Endothelial cell of umbilical vein (primary cell): Measurements from ENCODE around the gene CLDND1.

Experiments used
- EZH2 ChIP-seq: IDR thresholded peaks from 2 replicates; pipeline ENCODE4 v1.6.1; 2012; ENCODE audit warnings: borderline replicate concordance, low read depth, mild to moderate bottlenecking, moderate library complexity, low read length, inconsistent platforms; ENCODE audit not compliant: severe bottlenecking
- POLR2AphosphoS5 ChIP-seq: IDR thresholded peaks from 2 replicates; pipeline ENCODE4 v1.6.1; 2012; ENCODE audit warnings: low read depth, mild to moderate bottlenecking, control low read depth, low read length, moderate library complexity; ENCODE audit not compliant: insufficient read depth
- TF ChIP-seq, protein P1 (sequence below), 2 donors: IDR thresholded peaks; 1 replicate in 1 of 2; 2 replicates in 1 of 2; pipeline ENCODE4 v1.5.1; 2011; ENCODE audit warnings: low read length in 2 of 2, mild to moderate bottlenecking in 2 of 2, moderate library complexity in 2 of 2, control low read depth in 1 of 2, inconsistent platforms in 1 of 2, low read depth in 1 of 2; ENCODE audit not compliant: insufficient read depth in 1 of 2; ENCODE audit errors: extremely low read depth in 1 of 2
- TF ChIP-seq, protein P2 (sequence below): IDR thresholded peaks from 2 replicates; pipeline ENCODE4 v1.6.1; 2011; ENCODE audit not compliant: insufficient read depth, insufficient read length

DNA sequence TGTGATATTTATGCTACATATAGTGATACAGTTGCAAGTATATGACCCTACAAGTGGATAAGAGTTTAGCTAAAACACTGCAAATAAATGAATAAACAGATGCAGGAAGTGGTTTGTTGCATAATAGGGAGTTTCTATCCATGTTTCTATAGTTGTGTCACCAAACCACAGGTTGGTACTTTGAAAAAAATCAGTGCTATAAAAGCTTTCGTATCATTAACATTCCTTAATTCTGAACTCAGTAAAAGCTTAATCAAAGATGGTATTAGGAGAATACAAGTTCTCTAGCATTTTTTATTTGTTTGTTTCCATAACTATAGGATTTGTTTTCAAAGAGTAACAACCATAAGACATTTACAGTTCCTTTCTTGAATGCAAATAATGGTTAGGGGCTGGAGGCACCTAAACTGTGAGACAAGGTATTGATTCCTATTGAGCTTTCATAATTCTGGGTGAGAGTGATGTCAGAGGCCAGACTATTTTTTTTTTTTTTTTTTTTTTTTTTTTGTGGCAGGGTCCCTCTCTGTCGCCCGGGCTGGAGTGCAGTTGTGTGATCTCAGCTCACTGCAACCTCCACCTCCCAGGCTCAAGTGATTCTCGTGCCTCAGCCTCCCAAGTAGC lies 41.1 kb upstream of the CLDND1 start:
- TF ChIP-seq, protein P1, sequence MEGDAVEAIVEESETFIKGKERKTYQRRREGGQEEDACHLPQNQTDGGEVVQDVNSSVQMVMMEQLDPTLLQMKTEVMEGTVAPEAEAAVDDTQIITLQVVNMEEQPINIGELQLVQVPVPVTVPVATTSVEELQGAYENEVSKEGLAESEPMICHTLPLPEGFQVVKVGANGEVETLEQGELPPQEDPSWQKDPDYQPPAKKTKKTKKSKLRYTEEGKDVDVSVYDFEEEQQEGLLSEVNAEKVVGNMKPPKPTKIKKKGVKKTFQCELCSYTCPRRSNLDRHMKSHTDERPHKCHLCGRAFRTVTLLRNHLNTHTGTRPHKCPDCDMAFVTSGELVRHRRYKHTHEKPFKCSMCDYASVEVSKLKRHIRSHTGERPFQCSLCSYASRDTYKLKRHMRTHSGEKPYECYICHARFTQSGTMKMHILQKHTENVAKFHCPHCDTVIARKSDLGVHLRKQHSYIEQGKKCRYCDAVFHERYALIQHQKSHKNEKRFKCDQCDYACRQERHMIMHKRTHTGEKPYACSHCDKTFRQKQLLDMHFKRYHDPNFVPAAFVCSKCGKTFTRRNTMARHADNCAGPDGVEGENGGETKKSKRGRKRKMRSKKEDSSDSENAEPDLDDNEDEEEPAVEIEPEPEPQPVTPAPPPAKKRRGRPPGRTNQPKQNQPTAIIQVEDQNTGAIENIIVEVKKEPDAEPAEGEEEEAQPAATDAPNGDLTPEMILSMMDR (IDR thresholded peaks at IDR 0.05; ENCODE audit: extremely low read depth in 1 of 2, insufficient read depth in 1 of 2, low read depth in 1 of 2, low read length in 2 of 2), result no peak
- no peak for TF ChIP-seq EZH2
- TF ChIP-seq, protein P2, sequence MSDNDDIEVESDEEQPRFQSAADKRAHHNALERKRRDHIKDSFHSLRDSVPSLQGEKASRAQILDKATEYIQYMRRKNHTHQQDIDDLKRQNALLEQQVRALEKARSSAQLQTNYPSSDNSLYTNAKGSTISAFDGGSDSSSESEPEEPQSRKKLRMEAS, result no peak
- TF ChIP-seq POLR2AphosphoS5, result no peak
